WTC11 (cell line): ENCODE results near the gene TH. TPM values are rescaled to one million over a fixed set of nuclear protein-coding genes. Genes with fewer than 3 reads are reported as not detected.

Experiments used
- ATAC-seq: fragments of 200-7000 bp; cut with Tn5 transposase; 2 replicates; pipeline ENCODE4 v1.10.0; 2021; ENCODE audit warnings: mild to moderate bottlenecking, moderate library complexity
- CTCF ChIA-PET: fragments of 300-600 bp; sonication (Branson Sonifier 250); formaldehyde crosslinking; loops from one replicate; lab custom pipeline; 2021; ENCODE audit warnings: antibody characterized with exemption; lab: Charles Lee
- POLR2A ChIA-PET: fragments of 350-600 bp; sonication (Branson Sonifier 250); formaldehyde crosslinking; loops from one replicate; lab custom pipeline; 2021; ENCODE audit warnings: antibody characterized with exemption; lab: Charles Lee
- DNase-seq: peaks from one replicate; pipeline ENCODE4 v3.0.0; 2021; ENCODE audit warnings: low spot score
- H3K27ac Mint-ChIP-seq: 2 replicates; pipeline ENCODE4 v1.8.0; 2021; ENCODE audit warnings: mixed read lengths
- H3K27me3 Mint-ChIP-seq: 2 replicates; pipeline ENCODE4 v1.8.0; 2021; ENCODE audit warnings: low read depth, mild to moderate bottlenecking, moderate library complexity, mixed read lengths
- H3K36me3 Mint-ChIP-seq: 2 replicates; pipeline ENCODE4 v1.8.0; 2021; ENCODE audit warnings: mixed read lengths
- H3K4me1 Mint-ChIP-seq: 2 replicates; pipeline ENCODE4 v1.8.0; 2022; ENCODE audit warnings: mixed read lengths
- H3K4me3 Mint-ChIP-seq: 2 replicates; pipeline ENCODE4 v1.8.0; 2021; ENCODE audit warnings: mild to moderate bottlenecking, moderate library complexity, mixed read lengths
- H3K9me3 Mint-ChIP-seq: 2 replicates; pipeline ENCODE4 v1.8.0; 2021; ENCODE audit warnings: mixed read lengths
- EMX1 ChIP-seq: fragments of 250-450 bp; sonication (Bioruptor Pico); IDR thresholded peaks from 2 replicates; pipeline ENCODE4 v1.8.0; 2021; ENCODE audit warnings: mild to moderate bottlenecking
- ERG ChIP-seq: fragments of 250-450 bp; sonication (Bioruptor Pico); IDR thresholded peaks from 2 replicates; pipeline ENCODE4 v1.8.0; 2021; ENCODE audit warnings: mild to moderate bottlenecking
- FOXK1 ChIP-seq: sonication (generic); formaldehyde crosslinking; IDR thresholded peaks from 2 replicates; pipeline ENCODE4 v1.8.0; 2022; ENCODE audit warnings: mild to moderate bottlenecking, moderate library complexity, missing genetic modification reagents
- IRF2 ChIP-seq: sonication (generic); formaldehyde crosslinking; IDR thresholded peaks from 2 replicates; pipeline ENCODE4 v1.8.0; 2022; ENCODE audit warnings: low read depth, missing genetic modification reagents, borderline replicate concordance
- PRDM15 ChIP-seq: sonication (generic); formaldehyde crosslinking; IDR thresholded peaks from 2 replicates; pipeline ENCODE4 v1.8.0; 2022; ENCODE audit warnings: missing genetic modification reagents
- PREB ChIP-seq: sonication (generic); formaldehyde crosslinking; IDR thresholded peaks from 2 replicates; pipeline ENCODE4 v1.8.1; 2022; ENCODE audit warnings: mild to moderate bottlenecking, missing genetic modification reagents, moderate library complexity, borderline replicate concordance
- ZBTB21 ChIP-seq: sonication (generic); formaldehyde crosslinking; IDR thresholded peaks from 2 replicates; pipeline ENCODE4 v1.8.1; 2023; ENCODE audit warnings: mild to moderate bottlenecking, missing genetic modification reagents, borderline replicate concordance
- ZNF121 ChIP-seq: sonication (generic); formaldehyde crosslinking; IDR thresholded peaks from 2 replicates; pipeline ENCODE4 v1.8.0; 2023; ENCODE audit warnings: missing genetic modification reagents
- ZNF138 ChIP-seq: sonication (generic); formaldehyde crosslinking; conservative IDR thresholded peaks from 2 replicates; pipeline ENCODE4 v1.8.1; 2022; ENCODE audit warnings: mild to moderate bottlenecking, moderate library complexity, missing genetic modification reagents
- ZNF671 ChIP-seq: fragments of 250-450 bp; sonication (Bioruptor Pico); IDR thresholded peaks from 2 replicates; pipeline ENCODE4 v1.8.0; 2021; ENCODE audit warnings: mild to moderate bottlenecking
- total RNA-seq: library from RNA; stranded (reverse); gene quantifications from 3 replicates; pipeline ENCODE4 v1.2.3, GENCODE V29; 2021
- TF ChIP-seq, protein P1 (sequence below): fragments of 250-450 bp; sonication (Bioruptor Pico); IDR thresholded peaks from 2 replicates; pipeline ENCODE4 v1.9.0; 2021; ENCODE audit warnings: mild to moderate bottlenecking
- TF ChIP-seq, protein P2 (sequence below): sonication (generic); formaldehyde crosslinking; IDR thresholded peaks from 2 replicates; pipeline ENCODE4 v1.8.1; 2022; ENCODE audit warnings: low read depth, mild to moderate bottlenecking, moderate library complexity, missing genetic modification reagents, borderline replicate concordance
- TF ChIP-seq, protein P3 (sequence below): sonication (generic); formaldehyde crosslinking; IDR thresholded peaks from 2 replicates; pipeline ENCODE4 v1.8.0; 2023; ENCODE audit warnings: missing genetic modification reagents
- TF ChIP-seq, protein P4 (sequence below): fragments of 200-600 bp; IDR thresholded peaks from 2 replicates; pipeline ENCODE4 v1.8.0; 2022; ENCODE audit warnings: antibody characterized with exemption

TH gene
- total RNA-seq, 1 experiment from 2014 or later, result not detected

GRCh38 chr11:2200536-2200935 lies 28.9 kb upstream of the TH start:
- TF ChIP-seq, protein P1, sequence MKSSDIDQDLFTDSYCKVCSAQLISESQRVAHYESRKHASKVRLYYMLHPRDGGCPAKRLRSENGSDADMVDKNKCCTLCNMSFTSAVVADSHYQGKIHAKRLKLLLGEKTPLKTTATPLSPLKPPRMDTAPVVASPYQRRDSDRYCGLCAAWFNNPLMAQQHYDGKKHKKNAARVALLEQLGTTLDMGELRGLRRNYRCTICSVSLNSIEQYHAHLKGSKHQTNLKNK (CRISPR knock-in tag), result no peak
- TF ChIP-seq, protein P2, sequence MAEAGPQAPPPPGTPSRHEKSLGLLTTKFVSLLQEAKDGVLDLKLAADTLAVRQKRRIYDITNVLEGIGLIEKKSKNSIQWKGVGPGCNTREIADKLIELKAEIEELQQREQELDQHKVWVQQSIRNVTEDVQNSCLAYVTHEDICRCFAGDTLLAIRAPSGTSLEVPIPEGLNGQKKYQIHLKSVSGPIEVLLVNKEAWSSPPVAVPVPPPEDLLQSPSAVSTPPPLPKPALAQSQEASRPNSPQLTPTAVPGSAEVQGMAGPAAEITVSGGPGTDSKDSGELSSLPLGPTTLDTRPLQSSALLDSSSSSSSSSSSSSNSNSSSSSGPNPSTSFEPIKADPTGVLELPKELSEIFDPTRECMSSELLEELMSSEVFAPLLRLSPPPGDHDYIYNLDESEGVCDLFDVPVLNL (CRISPR knock-in tag), result no peak
- TF ChIP-seq ZNF121 (CRISPR knock-in tag), result no peak
- no peak for TF ChIP-seq EMX1 (CRISPR knock-in tag)
- no peak for TF ChIP-seq ZBTB21
- TF ChIP-seq PRDM15 (CRISPR knock-in tag), result no peak
- no peak for TF ChIP-seq IRF2 (CRISPR knock-in tag)
- TF ChIP-seq FOXK1 (CRISPR knock-in tag), result no peak
- TF ChIP-seq, protein P3, sequence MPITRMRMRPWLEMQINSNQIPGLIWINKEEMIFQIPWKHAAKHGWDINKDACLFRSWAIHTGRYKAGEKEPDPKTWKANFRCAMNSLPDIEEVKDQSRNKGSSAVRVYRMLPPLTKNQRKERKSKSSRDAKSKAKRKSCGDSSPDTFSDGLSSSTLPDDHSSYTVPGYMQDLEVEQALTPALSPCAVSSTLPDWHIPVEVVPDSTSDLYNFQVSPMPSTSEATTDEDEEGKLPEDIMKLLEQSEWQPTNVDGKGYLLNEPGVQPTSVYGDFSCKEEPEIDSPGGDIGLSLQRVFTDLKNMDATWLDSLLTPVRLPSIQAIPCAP (CRISPR knock-in tag), result no peak
- TF ChIP-seq, protein P4, sequence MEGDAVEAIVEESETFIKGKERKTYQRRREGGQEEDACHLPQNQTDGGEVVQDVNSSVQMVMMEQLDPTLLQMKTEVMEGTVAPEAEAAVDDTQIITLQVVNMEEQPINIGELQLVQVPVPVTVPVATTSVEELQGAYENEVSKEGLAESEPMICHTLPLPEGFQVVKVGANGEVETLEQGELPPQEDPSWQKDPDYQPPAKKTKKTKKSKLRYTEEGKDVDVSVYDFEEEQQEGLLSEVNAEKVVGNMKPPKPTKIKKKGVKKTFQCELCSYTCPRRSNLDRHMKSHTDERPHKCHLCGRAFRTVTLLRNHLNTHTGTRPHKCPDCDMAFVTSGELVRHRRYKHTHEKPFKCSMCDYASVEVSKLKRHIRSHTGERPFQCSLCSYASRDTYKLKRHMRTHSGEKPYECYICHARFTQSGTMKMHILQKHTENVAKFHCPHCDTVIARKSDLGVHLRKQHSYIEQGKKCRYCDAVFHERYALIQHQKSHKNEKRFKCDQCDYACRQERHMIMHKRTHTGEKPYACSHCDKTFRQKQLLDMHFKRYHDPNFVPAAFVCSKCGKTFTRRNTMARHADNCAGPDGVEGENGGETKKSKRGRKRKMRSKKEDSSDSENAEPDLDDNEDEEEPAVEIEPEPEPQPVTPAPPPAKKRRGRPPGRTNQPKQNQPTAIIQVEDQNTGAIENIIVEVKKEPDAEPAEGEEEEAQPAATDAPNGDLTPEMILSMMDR, result no peak
- TF ChIP-seq ZNF671, result no peak
- TF ChIP-seq PREB (CRISPR knock-in tag), result no peak
- TF ChIP-seq ZNF138, result no peak
- no peak for TF ChIP-seq ERG
- POLR2A ChIA-PET, result no interaction called here
- CTCF ChIA-PET, result interaction anchor here (3.1 kb wide), 1 partner anchor 14 kb away, joined by 12 read pairs; no protein-coding TSS in a partner anchor
- H3K4me1 Mint-ChIP-seq, result no peaks in the 10 kb centered on the region
- no peak overlapping the region for H3K4me3 Mint-ChIP-seq
- ATAC-seq, result no peak
- no peak for DNase-seq
- peaks cover 13% of the 10 kb centered on the region for H3K27me3 Mint-ChIP-seq
- no peaks in the 10 kb centered on the region for H3K36me3 Mint-ChIP-seq
- H3K27ac Mint-ChIP-seq, result no peak overlapping the region
- no peaks in the 10 kb centered on the region for H3K9me3 Mint-ChIP-seq
